Measurements from ENCODE around the gene TMEM270.

- TF ChIP-seq POLR2AphosphoS5 (IDR thresholded peaks at IDR 0.05) (no peak), CTCF (IDR thresholded peaks at IDR 0.05) (no peak), POLR2A (IDR thresholded peaks at IDR 0.05) (no peak), EP300 (IDR thresholded peaks at IDR 0.05) (no peak)
Measured at GRCh38 chr7:73887762-73888161, 26.8 kb downstream of the TMEM270 start.
